Epithelial cell of prostate (primary cell): ENCODE measurements around the gene PPP1R16B.
"Not testable (repeated sequence)": the region's sequence is repeated elsewhere in the genome, so short reads cannot be mapped to it uniquely, and the experiment has no call there.

Experiments
- DNase-seq: peaks from one replicate; pipeline ENCODE4 v3.0.0-alpha.2; 2011; ENCODE audit warnings: low read depth, low spot score
- H3K27ac ChIP-seq: fragments of 450-650 bp; 2 replicates; pipeline ENCODE4 v1.5.1; 2017; ENCODE audit warnings: mild to moderate bottlenecking

The PPP1R16B gene

GRCh38 chr20:38947931-38948362, 142.4 kb downstream of the PPP1R16B start:
- no peak overlapping the region for H3K27ac ChIP-seq
- no peak for DNase-seq

DNA sequence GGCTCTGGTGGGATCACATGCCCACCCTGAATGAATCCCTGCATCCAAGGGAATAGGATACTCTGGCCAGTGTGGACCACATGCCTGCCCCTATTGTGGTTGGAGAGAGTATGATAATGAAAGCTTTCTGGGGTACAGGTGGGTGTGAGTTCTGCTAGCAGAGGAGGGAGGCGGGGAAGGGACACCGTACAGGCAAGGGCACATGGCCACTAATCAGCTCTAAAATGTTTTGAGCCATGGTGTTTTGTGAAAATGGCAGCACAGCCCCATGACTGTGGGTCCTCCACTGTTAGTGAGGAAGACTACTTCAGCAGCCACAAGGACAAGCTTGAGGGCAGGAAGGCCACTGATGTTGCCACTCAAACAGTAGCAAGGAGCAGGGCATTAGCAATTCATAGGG, 144.8 kb downstream of the PPP1R16B start:
- DNase-seq = no peak
- no peak overlapping the region for H3K27ac ChIP-seq

GRCh38 chr20:38951611-38952010, 146.1 kb downstream of the PPP1R16B start:
- no peak overlapping the region for H3K27ac ChIP-seq
- no peak for DNase-seq

- H3K27ac ChIP-seq = no peak overlapping the region
- DNase-seq = no peak
These were observed 146.7 kb downstream of the PPP1R16B start for GRCh38 chr20:38952153-38952552.

DNA sequence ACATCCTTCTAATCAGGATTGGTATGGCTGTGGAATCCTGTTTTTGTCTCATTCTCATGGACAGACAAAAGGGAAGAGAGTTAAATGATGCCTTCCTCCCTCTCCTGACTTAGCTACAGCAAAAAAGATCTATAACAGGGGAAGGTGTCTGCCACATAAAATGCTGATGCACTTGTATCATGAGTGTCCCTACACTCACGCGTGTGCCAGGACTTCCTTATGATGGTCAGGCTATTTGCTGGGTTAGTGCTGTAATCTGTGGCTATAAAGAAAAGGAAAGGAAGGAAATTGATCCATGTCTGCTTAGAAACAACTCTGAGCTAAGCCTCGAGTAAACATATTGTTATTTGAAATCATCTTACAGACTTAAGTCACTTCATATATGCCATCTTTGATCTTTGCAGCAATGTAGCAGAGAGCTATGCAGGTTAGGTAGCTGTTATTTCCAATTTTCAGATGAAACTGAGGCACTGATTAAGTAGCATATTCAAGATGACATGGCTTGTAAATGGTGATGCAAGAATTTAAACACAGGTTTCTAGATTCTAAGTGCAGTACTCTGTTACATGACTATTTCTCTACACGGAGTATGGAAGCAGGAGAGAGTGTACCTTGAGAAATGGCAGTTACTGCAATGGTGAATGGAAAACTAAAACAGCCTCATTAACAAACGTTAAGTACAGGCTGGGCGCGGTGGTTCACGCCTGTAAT, 148.3 kb downstream of the PPP1R16B start:
- H3K27ac ChIP-seq = no peak overlapping the region

DNA sequence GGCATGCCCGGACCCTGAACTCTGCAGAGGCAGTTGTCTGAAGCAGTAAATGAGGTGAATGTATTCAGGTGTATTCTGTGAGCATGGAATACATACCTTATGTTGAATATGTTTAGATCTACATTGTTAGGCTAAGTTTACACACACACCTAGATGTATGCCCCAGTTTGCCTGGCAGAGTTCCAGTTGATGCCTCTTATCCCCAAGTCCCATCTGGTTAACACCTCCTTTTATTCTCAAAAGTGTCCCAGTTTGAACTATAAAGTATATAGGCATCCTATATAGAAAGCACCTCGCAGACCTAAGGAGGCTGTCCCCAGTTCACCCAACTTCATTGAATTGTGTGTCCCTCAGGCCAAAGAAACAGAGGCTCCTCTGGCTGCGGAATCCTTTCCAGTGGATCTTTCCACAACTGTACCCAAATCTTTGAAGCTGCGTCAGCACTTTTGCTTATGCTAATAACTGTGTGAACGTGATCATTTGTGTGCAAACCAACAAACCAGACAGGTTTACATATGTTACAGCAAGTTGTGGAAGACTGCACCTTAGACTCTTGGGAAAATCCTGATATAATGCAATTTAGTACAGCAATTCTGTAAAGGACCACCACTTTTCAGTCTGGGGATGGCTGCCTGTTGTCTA, 151.9 kb downstream of the PPP1R16B start:
- no peak for DNase-seq
- H3K27ac ChIP-seq = no peak overlapping the region

More for the DNA sequence above, 148.3 kb downstream of the PPP1R16B start:
- no peak for DNase-seq

DNA sequence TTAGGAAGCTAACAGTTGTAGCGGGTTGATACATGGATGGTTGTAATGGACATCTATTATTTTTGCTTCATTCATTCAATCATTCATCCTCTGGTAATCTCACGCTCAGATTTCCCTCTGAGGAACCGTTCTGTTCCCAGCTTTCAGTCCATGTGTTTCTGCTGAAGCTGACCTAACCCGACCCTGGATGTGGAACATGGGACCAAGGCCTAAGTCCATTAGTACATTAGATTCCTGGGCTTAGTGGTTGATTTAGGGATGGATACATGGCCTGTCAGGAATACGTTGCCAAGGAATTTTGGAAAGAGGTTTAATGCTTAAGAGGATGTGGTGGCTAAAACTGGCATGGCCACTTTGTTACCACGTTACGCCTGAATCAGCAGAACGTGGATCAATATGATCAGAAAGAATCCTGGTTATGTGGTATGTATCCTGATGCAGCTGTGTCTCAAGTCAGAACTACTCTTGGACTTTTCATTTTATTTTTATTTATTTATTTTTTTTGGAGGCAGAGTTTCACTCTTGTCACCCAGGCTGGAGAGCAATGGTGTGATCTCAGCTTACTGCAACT, 152.5 kb downstream of the PPP1R16B start:
- H3K27ac ChIP-seq = no peak overlapping the region
- no peak for DNase-seq

- H3K27ac ChIP-seq = not testable (repeated sequence)
These were observed 154.7 kb downstream of the PPP1R16B start for GRCh38 chr20:38960187-38960687.

DNA sequence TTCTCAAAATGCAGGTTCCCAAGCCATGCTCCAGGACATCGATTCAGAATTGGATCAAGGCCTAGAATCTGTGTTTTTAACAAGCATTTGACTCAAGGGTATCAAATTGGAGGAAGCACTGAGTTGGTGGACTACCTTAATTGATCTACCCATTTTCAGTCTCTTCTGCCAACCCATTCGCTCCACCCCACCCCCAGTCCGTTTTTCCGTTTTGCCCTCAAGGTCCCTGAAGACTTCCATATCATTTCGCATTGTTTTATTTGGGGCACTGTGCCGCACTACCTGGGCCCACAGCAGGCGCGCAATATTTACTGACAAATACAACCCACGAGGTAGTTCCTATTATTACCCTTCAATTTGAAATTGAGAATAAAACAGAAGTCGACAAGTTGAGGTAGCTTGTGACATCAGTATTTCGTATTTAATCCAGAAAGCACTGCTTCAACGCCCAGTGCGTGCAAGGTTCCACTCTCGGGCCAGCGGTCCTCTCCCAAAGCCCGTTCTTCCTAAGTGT, 156.1 kb downstream of the PPP1R16B start:
- H3K27ac ChIP-seq = peak overlapping the region; percentile 79
- no peak for DNase-seq

More at GRCh38 chr20:38960187-38960687, 154.7 kb downstream of the PPP1R16B start:
- DNase-seq = not testable (repeated sequence)

DNA sequence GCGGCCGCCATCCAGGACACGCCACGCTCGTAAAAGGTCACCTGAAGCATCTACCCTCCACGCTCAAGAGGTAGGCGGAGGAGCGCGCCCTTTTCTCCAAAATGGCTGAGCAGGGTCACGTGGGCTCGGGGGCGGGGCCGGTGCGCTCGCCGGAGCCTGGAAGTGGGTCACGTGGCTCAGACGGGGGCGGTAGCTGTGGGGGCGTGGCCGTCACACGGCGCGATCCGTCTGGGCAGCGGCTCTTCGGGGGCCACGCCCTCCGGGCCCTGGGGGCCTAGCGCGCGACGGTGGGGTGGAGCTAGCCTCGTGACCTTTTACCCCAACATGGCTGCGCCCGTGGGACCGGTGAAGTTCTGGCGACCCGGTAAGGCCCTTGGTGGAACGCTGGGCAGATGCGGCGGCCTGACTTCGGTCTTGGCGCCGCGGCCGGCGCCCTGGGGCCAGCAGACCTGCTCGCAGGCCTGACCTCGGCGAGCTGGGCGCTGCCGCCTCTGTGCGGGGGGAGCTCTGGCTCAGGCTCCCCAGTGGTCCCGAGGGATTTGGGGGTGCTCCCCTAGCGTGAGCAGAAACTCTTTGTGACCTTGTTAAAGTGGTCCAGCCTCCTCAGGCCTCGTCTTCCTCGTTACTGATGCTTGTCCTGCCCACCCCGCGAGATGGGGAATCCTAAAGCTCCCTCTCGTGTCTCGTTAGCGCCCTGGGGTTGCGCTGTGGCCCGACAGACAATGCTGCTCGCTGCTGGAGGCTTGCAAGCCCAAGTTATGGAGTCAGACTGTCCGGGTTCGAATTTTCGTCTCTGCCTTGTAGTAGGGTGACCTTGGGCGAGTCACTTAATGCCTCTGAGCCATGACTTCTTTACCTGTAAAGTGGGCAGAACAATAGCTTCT, 156.8 kb downstream of the PPP1R16B start, which contains the start of gene DHX35:
Gene DHX35 (plus strand): TSS at position 301 of the 884 bp plus-strand sequence. CDS start 24 bp downstream, at position 325.
- peak; percentile 80 for DNase-seq
- H3K27ac ChIP-seq = peak within 1 kb of the TSS; percentile 79

DNA sequence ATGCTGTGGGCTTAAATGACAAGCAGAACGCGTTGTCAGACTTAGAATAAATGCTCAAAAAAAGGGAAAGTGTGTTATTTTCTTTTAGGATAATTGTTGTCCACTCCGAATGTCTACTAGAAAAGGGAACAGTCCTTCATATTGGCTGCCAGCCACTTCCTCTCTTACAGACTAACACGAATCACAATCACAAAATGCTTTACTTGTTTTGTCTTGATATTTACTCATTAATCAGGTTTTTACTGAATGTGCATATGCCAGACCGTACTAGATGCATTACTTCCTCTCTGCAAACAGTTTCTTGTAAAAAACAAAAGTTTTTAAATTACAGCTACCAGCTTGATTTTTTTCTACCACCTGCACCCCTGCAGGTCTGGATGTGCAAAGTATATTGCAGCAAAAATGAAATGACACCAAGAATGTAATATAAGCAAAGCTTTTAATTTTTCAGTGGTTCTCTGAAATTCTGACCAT, 157.5 kb downstream of the PPP1R16B start:
- H3K27ac ChIP-seq = peak overlapping the region; percentile 79
- no peak for DNase-seq

DNA sequence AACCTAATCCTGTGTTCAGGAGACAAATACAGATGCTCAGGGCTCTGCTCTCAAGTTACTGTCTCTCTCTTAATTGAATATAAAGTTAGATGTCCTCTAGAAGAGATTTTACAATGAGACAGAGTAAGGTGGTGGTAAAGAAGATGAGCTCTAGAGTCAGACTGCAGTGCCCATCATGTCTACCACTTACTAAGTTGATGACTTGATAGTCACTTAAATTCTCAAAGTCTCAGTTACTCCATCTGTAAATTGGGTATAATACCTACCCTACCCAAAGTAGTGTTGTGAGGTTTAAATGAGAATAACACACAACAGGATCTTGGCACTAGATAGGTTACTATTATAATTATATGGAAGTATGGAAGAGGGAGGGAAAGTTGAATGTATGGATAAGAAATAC, 158.2 kb downstream of the PPP1R16B start:
- H3K27ac ChIP-seq = no peak overlapping the region
- no peak for DNase-seq

- no peak for DNase-seq
- H3K27ac ChIP-seq = no peak overlapping the region
These were observed 159.8 kb downstream of the PPP1R16B start for GRCh38 chr20:38965264-38965663.

GRCh38 chr20:38968090-38968489, 162.6 kb downstream of the PPP1R16B start:
- DNase-seq = no peak

DNA sequence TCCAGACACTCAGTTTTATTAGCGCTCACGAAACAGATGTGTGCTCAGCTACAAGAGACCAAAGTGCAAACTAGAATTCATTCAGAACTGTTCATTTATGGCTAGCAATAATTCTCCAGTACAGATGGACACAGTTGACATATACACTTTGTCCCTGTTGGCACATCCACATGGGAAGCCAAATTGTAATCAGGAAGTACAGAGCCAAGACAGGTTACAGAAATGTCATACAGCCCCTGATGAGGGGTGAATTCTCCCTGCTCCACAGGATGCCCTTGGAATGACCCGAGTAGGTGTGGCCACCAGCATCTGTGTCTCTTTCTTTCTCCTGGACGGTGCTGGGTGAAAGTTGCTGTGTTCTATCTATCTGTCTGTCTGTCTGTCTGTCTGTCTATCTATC, 164.2 kb downstream of the PPP1R16B start:
- DNase-seq = no peak
- H3K27ac ChIP-seq = peak overlapping the region; percentile 82

More at GRCh38 chr20:38968090-38968489, 162.6 kb downstream of the PPP1R16B start:
- no peak overlapping the region for H3K27ac ChIP-seq

DNA sequence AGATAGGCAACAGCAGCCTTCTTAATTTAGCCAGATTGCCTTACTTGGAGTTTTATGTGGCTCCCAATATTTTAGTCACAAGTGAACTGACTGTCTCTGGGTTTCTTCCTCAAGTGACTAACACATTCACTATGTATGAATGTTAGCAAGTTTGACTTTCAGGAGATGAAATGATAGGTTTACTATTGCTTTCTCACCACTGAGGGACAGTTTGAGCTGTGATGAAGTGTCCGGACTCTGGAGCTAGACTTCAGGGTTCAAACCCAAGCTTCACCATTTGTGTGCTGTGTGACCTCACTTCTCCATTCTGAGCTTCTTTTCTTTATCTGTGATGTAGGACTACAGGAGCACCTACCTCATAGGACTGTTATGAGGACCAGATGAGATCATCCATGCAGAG, 164.8 kb downstream of the PPP1R16B start:
- peak overlapping the region; percentile 82 for H3K27ac ChIP-seq
- peak; percentile 55 for DNase-seq
